GM12892 (cell line): Measurements from ENCODE around the gene A2ML1.

Experiments
- POLR2A ChIP-seq: IDR thresholded peaks from 2 replicates; pipeline ENCODE4 v1.6.1; 2011; ENCODE audit warnings: low read depth, low read length, control low read depth
- POLR2AphosphoS5 ChIP-seq: IDR thresholded peaks from 2 replicates; pipeline ENCODE4 v1.6.1; 2011; ENCODE audit warnings: low read depth, low read length, control low read depth
- TAF1 ChIP-seq: IDR thresholded peaks from 2 replicates; pipeline ENCODE4 v1.6.1; 2011; ENCODE audit warnings: low read depth, mild to moderate bottlenecking, control low read depth, low read length, borderline replicate concordance

- TF ChIP-seq POLR2A (no peak), TAF1 (no peak), POLR2AphosphoS5 (no peak)
Observed at GRCh38 chr12:8899830-8900229, 77.4 kb downstream of the A2ML1 start.
